MV-4-11 (cell line): ENCODE results near the gene CBX7.

Experiments used
- DNase-seq: peaks from one replicate; lab custom pipeline; 2025; lab: John Stamatoyannopoulos, UW

CBX7 gene

DNA sequence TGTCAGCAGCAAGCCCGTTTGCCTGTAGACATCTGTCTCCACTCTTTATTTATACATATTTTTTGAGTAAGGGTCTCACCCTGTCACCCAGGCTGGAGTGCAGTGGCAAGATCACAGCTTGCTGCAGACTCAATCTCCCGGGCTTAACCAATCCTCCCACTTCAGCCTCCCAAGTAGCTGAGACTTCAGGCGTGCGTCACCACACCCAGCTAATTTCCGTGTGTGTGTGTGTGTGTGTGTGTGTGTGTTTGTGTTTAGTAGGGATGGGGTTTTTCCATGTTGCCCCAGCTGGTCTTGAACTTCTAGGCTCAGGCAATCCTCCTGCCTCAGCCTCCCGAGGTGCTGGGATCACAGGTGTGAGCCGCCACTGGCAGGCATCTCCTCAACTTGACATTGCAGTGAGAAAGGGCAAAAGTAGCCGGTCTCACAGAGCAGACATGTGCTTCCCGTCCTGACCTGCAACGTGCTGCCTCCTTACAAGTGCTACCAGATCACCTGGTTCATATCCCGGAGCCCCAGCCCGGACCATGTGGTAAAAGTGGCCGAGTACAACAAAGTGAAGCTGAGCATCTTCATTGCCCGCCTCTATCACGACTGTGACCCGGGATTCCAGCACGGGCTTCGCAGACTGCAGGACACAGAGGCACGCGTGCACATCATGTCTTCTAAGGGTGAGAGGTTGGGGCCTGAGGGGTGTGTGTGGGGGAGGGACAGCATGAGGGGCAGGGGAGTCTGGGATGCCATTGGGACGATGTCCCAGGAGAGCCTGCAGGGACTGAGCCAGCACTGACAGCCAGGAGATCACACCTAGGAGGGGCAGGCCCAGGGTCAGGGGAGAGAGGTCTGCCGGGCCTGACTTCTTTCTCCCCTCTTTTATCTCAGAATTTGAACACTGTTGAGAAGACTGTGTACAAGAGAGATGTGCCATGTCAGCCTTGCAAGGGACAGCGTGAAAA is 61.1 kb downstream of the CBX7 start:
- no peak for DNase-seq

- no peak for DNase-seq
These were observed 61.9 kb downstream of the CBX7 start for GRCh38 chr22:39090426-39091064.

GRCh38 chr22:39089928-39090327 is 62.6 kb downstream of the CBX7 start:
- DNase-seq, result no peak

GRCh38 chr22:39088685-39089032 is 63.8 kb downstream of the CBX7 start:
- no peak for DNase-seq

DNA sequence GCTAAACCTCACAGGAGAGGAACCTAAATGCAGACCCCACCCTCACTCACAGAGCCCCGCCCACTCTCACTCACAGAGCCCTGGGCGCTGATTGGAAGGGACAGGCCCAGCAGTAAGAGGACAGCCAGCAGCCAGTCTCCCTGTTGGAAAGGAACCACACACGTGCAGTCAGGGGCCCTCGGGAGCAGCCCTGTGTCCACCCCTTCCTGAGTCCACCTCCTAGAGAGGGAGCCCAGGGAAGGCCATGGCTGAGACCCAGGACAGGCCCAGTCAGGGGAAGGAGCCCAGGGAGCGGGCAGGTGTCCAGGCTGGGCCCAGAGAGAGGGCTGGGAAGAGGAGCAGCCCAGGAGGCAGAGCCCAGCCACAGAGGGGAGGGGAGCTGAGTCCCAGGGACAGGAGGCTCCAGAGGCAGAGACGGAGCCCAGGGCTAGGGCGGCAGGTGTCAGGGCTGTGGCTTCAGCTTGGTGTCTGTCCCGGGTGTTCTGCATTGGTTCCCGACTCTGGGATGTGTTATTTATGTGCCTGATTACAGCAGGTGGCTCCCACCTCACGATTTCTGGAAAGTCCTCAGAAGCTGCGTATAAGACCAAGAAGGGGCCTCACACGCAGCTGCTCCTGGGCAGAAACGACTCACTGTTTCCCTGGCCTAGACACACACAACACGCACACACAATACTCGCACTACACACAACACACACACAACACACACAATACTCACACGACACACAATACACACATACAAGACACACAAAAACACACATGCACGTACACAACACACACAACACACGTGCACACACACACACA is 64.4 kb downstream of the CBX7 start:
- no peak for DNase-seq

GRCh38 chr22:39087098-39087497 is 65.4 kb downstream of the CBX7 start:
- DNase-seq, result no peak

GRCh38 chr22:39084666-39085065 is 67.8 kb downstream of the CBX7 start:
- DNase-seq, result no peak

DNA sequence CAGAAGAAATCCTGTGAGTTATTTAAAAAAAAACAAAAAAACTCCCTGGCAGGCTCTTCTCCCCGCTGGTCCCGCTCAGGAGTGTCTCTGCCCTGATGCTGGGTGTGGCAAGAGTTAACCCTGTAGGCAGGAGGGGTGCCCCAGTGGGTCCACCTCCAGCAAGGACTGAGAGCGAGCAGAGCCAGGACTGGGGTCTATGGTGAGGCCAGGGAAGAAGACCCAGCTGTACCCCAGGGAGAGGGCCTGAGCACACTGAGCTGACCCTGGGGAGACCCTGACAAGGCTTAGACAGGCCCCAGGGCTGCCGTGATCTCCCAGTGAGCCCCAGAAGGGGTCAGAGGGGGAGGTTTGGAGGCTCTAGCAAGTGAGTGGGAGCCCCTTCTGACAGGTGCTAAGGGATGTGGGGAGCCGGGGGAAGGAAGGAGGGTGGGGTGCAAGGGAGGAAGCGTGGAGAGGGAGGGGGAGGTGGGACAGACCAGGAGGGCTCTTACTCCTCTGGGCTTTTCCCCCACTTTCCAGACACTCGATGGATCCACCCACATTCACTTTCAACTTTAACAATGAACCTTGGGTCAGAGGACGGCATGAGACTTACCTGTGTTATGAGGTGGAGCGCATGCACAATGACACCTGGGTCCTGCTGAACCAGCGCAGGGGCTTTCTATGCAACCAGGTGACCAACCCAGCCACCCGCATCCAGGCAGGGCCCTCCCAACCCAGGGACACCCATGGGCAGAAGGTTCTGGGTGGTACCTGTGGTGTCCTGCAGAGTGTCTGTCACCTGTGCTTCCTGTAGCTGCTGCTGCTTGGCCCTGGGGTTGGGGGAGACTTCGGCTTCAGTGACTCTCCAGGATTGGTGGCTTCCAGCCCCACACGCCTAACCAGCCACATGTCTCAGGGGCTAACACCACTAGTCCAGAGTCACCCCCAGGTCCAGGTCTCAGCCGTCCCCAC is 69.0 kb downstream of the CBX7 start:
- no peak for DNase-seq

DNA sequence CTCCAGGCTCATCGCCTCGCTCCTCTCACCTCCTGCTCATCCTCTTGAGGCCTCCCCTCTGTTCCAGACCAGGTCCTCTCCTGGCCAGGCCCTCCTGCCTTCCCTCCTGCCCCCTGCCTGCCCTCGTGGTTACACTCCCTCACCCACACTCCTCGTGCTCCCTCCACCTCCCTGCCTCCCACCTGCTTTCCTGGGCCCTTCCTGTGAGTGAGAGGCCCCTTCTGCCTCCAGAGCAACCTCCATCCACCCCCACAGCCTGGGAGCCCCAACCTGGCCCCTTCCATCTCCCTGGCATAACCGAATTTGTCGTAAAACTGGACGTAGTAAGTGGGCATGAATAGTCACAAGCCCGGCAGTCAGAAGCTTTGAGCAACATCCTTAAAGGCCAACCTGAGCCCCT is 70.9 kb downstream of the CBX7 start:
- no peak for DNase-seq

GRCh38 chr22:39081016-39081415 is 71.5 kb downstream of the CBX7 start:
- no peak for DNase-seq
